Stimulated activated naive CD8-positive, alpha-beta T cell treated with anti-CD3 and anti-CD28 coated beads, Interleukin-15, amount 100 ng/mL, for 72 hours (primary cell): ENCODE data around the gene DACH1.

ENCODE experiments used
- ATAC-seq: fragments of 150-1000 bp; cut with Tn5 transposase; 2 replicates; pipeline ENCODE4 v1.10.0; 2021; ENCODE audit warnings: mild to moderate bottlenecking, moderate library complexity
- DNase-seq, 2 donors: peaks; one replicate each; pipeline ENCODE4 v3.0.0; 2021 to 2022
- H3K27ac Mint-ChIP-seq, 2 donors: one replicate each; pipeline ENCODE4 v1.8.0; 2022; ENCODE audit warnings: mild to moderate bottlenecking in 2 of 2, mixed read lengths in 2 of 2, moderate library complexity in 2 of 2
- H3K27me3 Mint-ChIP-seq: one replicate; pipeline ENCODE4 v1.8.0; 2022; ENCODE audit warnings: mixed read lengths
- H3K4me1 Mint-ChIP-seq: one replicate; pipeline ENCODE4 v1.8.0; 2022; ENCODE audit warnings: mild to moderate bottlenecking, mixed read lengths
- H3K4me3 Mint-ChIP-seq, 2 donors: one replicate each; pipeline ENCODE4 v1.8.0; 2022; ENCODE audit warnings: mild to moderate bottlenecking in 2 of 2, mixed read lengths in 2 of 2, moderate library complexity in 1 of 2
- H3K9me3 Mint-ChIP-seq, 2 donors: one replicate each; pipeline ENCODE4 v1.8.0; 2022; ENCODE audit warnings: mixed read lengths in 2 of 2

DACH1 gene

GRCh38 chr13:71481501-71481900 is 385.5 kb downstream of the DACH1 start:
- no peaks in the 10 kb centered on the region for H3K9me3 Mint-ChIP-seq
- no peak for DNase-seq
- H3K4me3 Mint-ChIP-seq, result no peak overlapping the region
- no peaks in the 10 kb centered on the region for H3K4me1 Mint-ChIP-seq
- no peaks in the 10 kb centered on the region for H3K27me3 Mint-ChIP-seq
- H3K27ac Mint-ChIP-seq, result no peak overlapping the region
- ATAC-seq, result no peak

- no peaks in the 10 kb centered on the region for H3K27me3 Mint-ChIP-seq
- no peaks in the 10 kb centered on the region for H3K4me1 Mint-ChIP-seq
- no peaks in the 10 kb centered on the region for H3K9me3 Mint-ChIP-seq
- no peak for ATAC-seq
- no peak overlapping the region for H3K27ac Mint-ChIP-seq
- no peak for DNase-seq
- no peak overlapping the region for H3K4me3 Mint-ChIP-seq
These were observed 386.0 kb downstream of the DACH1 start for GRCh38 chr13:71481046-71481445.

GRCh38 chr13:71477735-71478134 is 389.3 kb downstream of the DACH1 start:
- H3K4me3 Mint-ChIP-seq, result no peak overlapping the region
- no peaks in the 10 kb centered on the region for H3K27me3 Mint-ChIP-seq
- DNase-seq, result no peak
- no peak for ATAC-seq
- H3K9me3 Mint-ChIP-seq, result no peaks in the 10 kb centered on the region
- H3K27ac Mint-ChIP-seq, result no peak overlapping the region
- no peaks in the 10 kb centered on the region for H3K4me1 Mint-ChIP-seq

GRCh38 chr13:71474936-71475335 is 392.1 kb downstream of the DACH1 start:
- no peak overlapping the region for H3K27ac Mint-ChIP-seq
- no peaks in the 10 kb centered on the region for H3K27me3 Mint-ChIP-seq
- DNase-seq, result no peak
- ATAC-seq, result no peak
- no peak overlapping the region for H3K4me3 Mint-ChIP-seq
- no peaks in the 10 kb centered on the region for H3K4me1 Mint-ChIP-seq
- H3K9me3 Mint-ChIP-seq, result peaks cover 0 to 9% of the 10 kb centered on the region in 2 donors

- DNase-seq (no peak), ATAC-seq (no peak)
- no peaks in the 10 kb centered on the region for H3K27me3 Mint-ChIP-seq
- no peak overlapping the region for H3K27ac Mint-ChIP-seq
- H3K4me3 Mint-ChIP-seq, result no peak overlapping the region
- H3K9me3 Mint-ChIP-seq, result peaks cover 0 to 9% of the 10 kb centered on the region in 2 donors
- H3K4me1 Mint-ChIP-seq, result no peaks in the 10 kb centered on the region
These were observed 397.4 kb downstream of the DACH1 start for GRCh38 chr13:71469626-71470025.

GRCh38 chr13:71464686-71465085 is 402.3 kb downstream of the DACH1 start:
- no peaks in the 10 kb centered on the region for H3K4me1 Mint-ChIP-seq
- no peaks in the 10 kb centered on the region for H3K27me3 Mint-ChIP-seq
- no peak for DNase-seq
- ATAC-seq, result no peak
- H3K4me3 Mint-ChIP-seq, result no peak overlapping the region
- H3K27ac Mint-ChIP-seq, result no peak overlapping the region
- H3K9me3 Mint-ChIP-seq, result no peaks in the 10 kb centered on the region

GRCh38 chr13:71461892-71462291 is 405.1 kb downstream of the DACH1 start:
- H3K27me3 Mint-ChIP-seq, result no peaks in the 10 kb centered on the region
- DNase-seq, result no peak
- no peaks in the 10 kb centered on the region for H3K4me1 Mint-ChIP-seq
- no peak overlapping the region for H3K27ac Mint-ChIP-seq
- no peak overlapping the region for H3K4me3 Mint-ChIP-seq
- no peaks in the 10 kb centered on the region for H3K9me3 Mint-ChIP-seq
- no peak for ATAC-seq

- Mint-ChIP-seq H3K27ac (no peak overlapping the region), H3K27me3 (no peaks in the 10 kb centered on the region), H3K4me3 (no peak overlapping the region), H3K9me3 (no peaks in the 10 kb centered on the region), H3K4me1 (no peaks in the 10 kb centered on the region)
- no peak for DNase-seq
- no peak for ATAC-seq
These were observed 406.8 kb downstream of the DACH1 start for GRCh38 chr13:71460211-71460610.

- DNase-seq (no peak), ATAC-seq (no peak)
- no peaks in the 10 kb centered on the region for H3K27me3 Mint-ChIP-seq
- no peak overlapping the region for H3K27ac Mint-ChIP-seq
- H3K9me3 Mint-ChIP-seq, result no peaks in the 10 kb centered on the region
- no peak overlapping the region for H3K4me3 Mint-ChIP-seq
- no peaks in the 10 kb centered on the region for H3K4me1 Mint-ChIP-seq
These were observed 407.3 kb downstream of the DACH1 start for GRCh38 chr13:71459708-71460107.

GRCh38 chr13:71457645-71458044 is 409.4 kb downstream of the DACH1 start:
- Mint-ChIP-seq H3K27me3 (no peaks in the 10 kb centered on the region), H3K9me3 (no peaks in the 10 kb centered on the region), H3K27ac (no peak overlapping the region), H3K4me3 (no peak overlapping the region), H3K4me1 (no peaks in the 10 kb centered on the region)
- no peak for DNase-seq
- ATAC-seq, result no peak

- H3K4me1 Mint-ChIP-seq, result no peaks in the 10 kb centered on the region
- no peak overlapping the region for H3K4me3 Mint-ChIP-seq
- no peak for ATAC-seq
- no peak overlapping the region for H3K27ac Mint-ChIP-seq
- no peaks in the 10 kb centered on the region for H3K9me3 Mint-ChIP-seq
- no peak for DNase-seq
- H3K27me3 Mint-ChIP-seq, result no peaks in the 10 kb centered on the region
These were observed 410.9 kb downstream of the DACH1 start for GRCh38 chr13:71456136-71456535.

GRCh38 chr13:71454509-71454908 is 412.5 kb downstream of the DACH1 start:
- ATAC-seq (peak; percentile 39), DNase-seq (no peak)
- Mint-ChIP-seq H3K27me3 (no peaks in the 10 kb centered on the region), H3K27ac (no peak overlapping the region), H3K4me1 (no peaks in the 10 kb centered on the region), H3K4me3 (no peak overlapping the region), H3K9me3 (no peaks in the 10 kb centered on the region)

GRCh38 chr13:71448080-71448630 is 418.8 kb downstream of the DACH1 start:
- no peak overlapping the region for H3K27ac Mint-ChIP-seq
- ATAC-seq, result no peak
- H3K9me3 Mint-ChIP-seq, result no peaks in the 10 kb centered on the region
- no peaks in the 10 kb centered on the region for H3K4me1 Mint-ChIP-seq
- H3K4me3 Mint-ChIP-seq, result no peak overlapping the region
- H3K27me3 Mint-ChIP-seq, result no peaks in the 10 kb centered on the region
- no peak for DNase-seq

- H3K27me3 Mint-ChIP-seq, result no peaks in the 10 kb centered on the region
- H3K4me3 Mint-ChIP-seq, result no peak overlapping the region
- no peak for ATAC-seq
- no peak for DNase-seq
- no peaks in the 10 kb centered on the region for H3K9me3 Mint-ChIP-seq
- no peak overlapping the region for H3K27ac Mint-ChIP-seq
- no peaks in the 10 kb centered on the region for H3K4me1 Mint-ChIP-seq
These were observed 429.3 kb downstream of the DACH1 start for GRCh38 chr13:71437704-71438103.

GRCh38 chr13:71430681-71431080 is 436.3 kb downstream of the DACH1 start:
- Mint-ChIP-seq H3K4me1 (no peaks in the 10 kb centered on the region), H3K9me3 (peaks cover 5 to 7% of the 10 kb centered on the region in 2 donors), H3K27ac (no peak overlapping the region), H3K4me3 (no peak overlapping the region), H3K27me3 (no peaks in the 10 kb centered on the region)
- DNase-seq (no peak), ATAC-seq (no peak)

GRCh38 chr13:71417205-71417604 is 449.8 kb downstream of the DACH1 start:
- no peak for ATAC-seq
- H3K27me3 Mint-ChIP-seq, result no peaks in the 10 kb centered on the region
- no peaks in the 10 kb centered on the region for H3K4me1 Mint-ChIP-seq
- no peak overlapping the region for H3K4me3 Mint-ChIP-seq
- H3K27ac Mint-ChIP-seq, result no peak overlapping the region
- DNase-seq, result no peak
- peaks cover 9 to 26% of the 10 kb centered on the region in 2 donors for H3K9me3 Mint-ChIP-seq

- no peak overlapping the region for H3K27ac Mint-ChIP-seq
- ATAC-seq (no peak), DNase-seq (no peak)
- H3K27me3 Mint-ChIP-seq, result no peaks in the 10 kb centered on the region
- H3K9me3 Mint-ChIP-seq, result peaks cover 3 to 9% of the 10 kb centered on the region in 2 donors
- no peaks in the 10 kb centered on the region for H3K4me1 Mint-ChIP-seq
- H3K4me3 Mint-ChIP-seq, result no peak overlapping the region
These were observed 454.8 kb downstream of the DACH1 start for GRCh38 chr13:71412231-71412630.
